Hematopoietic multipotent progenitor cell treated with erythropoietin and hydrocortisone succinate and interleukin-3 and kit ligand, for 8 days (in vitro differentiated cells): Measurements from ENCODE around the gene WDFY2.
A peak's percentile ranks its signal among the peaks of the same experiment; 100 is the strongest.
"Not testable (repeated sequence)": the region's sequence is repeated elsewhere in the genome, so short reads cannot be mapped to it uniquely, and the experiment has no call there.

Source experiments
- DNase-seq: peaks from one replicate; pipeline ENCODE4 v3.0.0-alpha.2; 2015

The WDFY2 gene, protein sequence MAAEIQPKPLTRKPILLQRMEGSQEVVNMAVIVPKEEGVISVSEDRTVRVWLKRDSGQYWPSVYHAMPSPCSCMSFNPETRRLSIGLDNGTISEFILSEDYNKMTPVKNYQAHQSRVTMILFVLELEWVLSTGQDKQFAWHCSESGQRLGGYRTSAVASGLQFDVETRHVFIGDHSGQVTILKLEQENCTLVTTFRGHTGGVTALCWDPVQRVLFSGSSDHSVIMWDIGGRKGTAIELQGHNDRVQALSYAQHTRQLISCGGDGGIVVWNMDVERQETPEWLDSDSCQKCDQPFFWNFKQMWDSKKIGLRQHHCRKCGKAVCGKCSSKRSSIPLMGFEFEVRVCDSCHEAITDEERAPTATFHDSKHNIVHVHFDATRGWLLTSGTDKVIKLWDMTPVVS

GRCh38 chr13:51583875-51584730 is at the start of gene WDFY2:
TSS of gene WDFY2 (plus strand) at chr13:51584462. CDS start at chr13:51584688, 226 bp downstream.
- peak; percentile 99 for DNase-seq

- DNase-seq, result no peak
These were observed 45.6 kb upstream of the WDFY2 start for GRCh38 chr13:51538591-51539179.

DNA sequence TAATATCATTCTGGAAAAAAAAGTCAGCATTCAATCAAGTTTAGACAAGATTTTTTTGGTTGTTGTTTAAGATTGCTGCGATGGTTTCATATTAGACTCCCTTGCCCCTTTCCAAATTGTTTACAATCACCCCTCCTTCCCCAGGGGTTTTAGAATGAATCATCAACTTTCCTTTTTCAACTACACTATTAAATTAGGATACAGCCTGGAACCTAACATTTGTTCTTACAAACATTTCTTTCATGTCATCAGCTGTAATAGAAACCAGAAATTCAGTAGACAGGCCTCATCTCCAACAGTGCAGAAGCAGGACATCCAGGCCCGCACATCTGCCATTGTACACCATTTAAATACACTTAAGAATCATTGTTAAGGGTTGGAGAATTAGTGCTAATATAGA is 44.4 kb upstream of the WDFY2 start:
- no peak for DNase-seq

DNA sequence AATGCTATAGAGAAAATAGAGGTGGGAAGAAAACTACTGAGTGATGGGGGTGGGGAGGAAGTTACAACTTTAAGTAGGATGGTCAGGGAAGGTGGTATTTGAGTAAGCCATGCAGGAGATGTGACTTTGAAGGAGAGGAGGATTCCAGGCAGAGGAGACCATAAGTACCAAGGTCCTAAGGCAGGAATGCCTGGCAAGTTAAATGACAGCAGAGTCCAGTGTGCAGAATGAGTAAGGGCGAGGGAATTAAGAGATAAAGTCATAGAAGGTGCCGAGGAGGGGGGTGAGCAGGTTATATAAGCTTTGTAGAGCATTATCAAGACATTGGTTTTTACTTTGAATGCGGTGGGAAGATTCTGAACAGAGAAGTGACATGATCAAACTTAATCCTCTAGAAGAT is 43.2 kb upstream of the WDFY2 start:
- no peak for DNase-seq

DNA sequence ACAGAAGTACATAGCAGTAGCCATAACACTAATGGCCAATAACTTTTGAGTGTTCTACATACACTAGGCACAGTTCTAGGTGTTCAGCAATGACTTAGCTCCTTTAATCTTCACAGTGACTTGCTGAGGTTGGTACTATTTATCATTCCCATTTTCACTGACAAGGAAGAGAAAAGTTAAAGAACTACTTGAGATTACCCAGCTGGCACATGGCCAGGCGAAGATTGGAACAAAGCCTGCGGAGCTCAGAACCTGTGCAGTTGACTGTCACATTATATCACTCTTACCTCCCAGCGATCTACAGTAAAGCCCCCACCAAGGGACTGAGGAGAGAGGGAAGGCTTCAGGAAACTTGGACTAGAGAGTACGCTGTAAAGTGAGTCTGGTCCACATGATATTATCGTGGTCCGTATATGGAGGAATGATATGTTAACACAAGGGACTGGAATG is 42.4 kb upstream of the WDFY2 start:
- DNase-seq, result peak; percentile 36

- DNase-seq, result peak; percentile 26
These were observed 41.7 kb upstream of the WDFY2 start for GRCh38 chr13:51542346-51543242.

- DNase-seq, result not testable (repeated sequence)
These were observed 38.8 kb upstream of the WDFY2 start for GRCh38 chr13:51545446-51545845.

GRCh38 chr13:51547425-51548176 is 36.7 kb upstream of the WDFY2 start:
- no peak for DNase-seq

DNA sequence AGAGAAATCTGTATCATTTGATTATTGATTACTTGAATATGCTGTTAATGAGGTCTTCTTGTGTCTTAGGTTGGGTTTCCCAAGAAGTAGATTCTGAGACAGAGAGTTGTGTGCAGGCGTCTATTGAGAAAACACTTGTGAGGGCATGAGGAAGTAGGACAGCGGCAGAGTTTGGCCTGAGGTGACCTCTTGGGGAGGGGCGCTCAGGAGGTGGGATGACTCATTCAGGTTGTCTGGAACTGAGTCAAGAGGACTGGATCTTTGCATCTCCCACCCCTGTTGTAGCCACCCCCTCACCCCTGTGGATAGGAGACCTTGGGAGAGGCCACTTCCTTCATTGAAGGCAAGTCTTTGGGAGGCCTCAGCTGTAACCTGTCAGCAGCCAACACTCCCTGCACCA is 35.2 kb upstream of the WDFY2 start:
- DNase-seq, result no peak

DNA sequence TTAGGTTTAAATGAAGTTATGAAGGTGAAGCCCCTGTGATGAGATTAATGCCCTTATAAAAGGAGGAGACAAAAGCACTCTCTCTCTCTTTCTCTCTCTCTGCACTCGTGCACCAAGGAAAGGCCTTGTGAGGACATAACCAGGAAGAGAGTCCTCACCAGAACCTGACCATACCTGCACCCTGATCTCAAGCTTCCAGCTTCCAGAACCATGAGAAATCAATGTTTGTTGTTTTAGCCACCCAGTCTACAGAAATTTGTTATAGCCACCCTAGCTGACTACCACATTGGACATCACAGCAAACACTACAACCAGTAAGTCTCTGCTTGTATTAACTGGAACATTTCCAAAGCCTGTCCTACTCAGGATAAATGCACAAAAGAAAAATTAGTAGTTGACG is 34.7 kb upstream of the WDFY2 start:
- DNase-seq, result no peak

GRCh38 chr13:51550151-51550550 is 34.1 kb upstream of the WDFY2 start:
- no peak for DNase-seq

DNA sequence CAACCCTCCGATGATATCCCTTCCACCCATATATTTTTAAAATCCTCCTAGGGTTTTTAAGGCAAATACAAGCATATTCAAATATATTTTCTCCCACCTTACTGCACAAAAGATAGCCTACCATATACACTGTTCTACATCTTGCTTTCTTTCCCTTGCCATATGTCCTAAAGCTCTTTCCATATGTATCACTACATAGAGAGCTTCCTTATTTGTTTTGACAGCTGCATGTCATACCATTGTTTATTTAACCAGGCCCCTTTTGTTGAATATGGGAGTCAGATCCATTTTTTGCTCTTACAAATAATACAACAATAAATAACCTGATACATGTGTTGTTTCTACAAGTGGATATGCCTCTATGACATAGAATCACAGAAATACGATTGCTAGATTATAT is 32.8 kb upstream of the WDFY2 start:
- DNase-seq, result no peak

DNA sequence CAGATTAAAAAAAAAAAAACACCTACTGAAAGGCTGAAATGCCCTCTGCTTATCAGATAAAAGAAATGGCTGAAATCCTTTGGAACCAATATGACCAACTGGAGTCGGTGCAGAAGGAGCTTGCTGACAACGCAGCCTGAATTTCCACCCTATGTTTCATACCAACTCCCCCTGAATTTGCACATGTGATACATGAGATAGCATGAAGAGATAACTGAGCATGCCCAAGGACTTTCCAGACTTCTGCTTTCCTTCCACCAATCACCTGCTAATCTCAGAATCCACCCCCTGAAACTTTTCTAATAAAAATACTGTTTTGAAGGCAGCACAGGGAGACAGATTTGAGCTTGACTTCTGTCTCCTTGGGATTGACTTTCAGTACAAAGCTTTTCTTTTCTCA is 32.2 kb upstream of the WDFY2 start:
- peak; percentile 36 for DNase-seq

DNA sequence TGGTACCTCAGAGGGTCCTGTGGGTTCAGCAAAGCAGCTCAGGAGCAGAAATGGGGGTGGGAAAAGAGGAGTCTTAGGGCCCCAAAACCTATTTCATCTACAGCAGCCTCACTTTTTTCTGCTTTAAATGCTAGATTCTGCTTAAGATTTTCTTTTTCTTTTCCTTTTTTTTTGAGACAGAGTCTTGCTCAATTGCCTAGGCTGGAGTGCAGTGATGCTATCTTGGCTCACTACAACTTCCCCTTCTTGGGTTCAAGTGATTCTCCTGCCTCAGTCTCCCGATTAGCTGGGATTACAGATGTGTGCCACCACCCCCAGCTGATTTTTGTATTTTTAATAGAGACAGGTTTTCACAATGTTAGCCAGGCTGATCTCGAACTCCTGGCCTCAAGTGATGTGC is 30.7 kb upstream of the WDFY2 start:
- no peak for DNase-seq

DNA sequence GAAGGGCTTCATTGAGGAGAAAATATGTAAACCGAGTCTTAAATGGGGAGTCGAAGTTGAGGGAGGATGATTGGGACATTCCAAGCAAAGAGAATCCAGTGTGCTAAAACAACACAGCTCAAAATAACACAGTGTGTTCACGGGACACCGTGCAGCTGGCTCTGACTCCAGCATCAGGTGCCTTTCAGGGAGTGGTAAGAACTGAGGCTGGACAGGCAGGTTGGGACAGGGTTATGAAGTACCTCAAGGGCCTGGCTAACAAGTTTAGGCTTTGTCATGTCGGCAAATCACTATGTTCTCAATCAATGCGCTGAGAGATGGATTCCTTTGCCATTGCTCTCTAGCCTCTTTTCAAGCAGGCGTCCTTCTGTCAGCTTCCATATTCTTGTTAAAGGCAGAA is 27.5 kb upstream of the WDFY2 start:
- no peak for DNase-seq

GRCh38 chr13:51557438-51557837 is 26.8 kb upstream of the WDFY2 start:
- no peak for DNase-seq

DNA sequence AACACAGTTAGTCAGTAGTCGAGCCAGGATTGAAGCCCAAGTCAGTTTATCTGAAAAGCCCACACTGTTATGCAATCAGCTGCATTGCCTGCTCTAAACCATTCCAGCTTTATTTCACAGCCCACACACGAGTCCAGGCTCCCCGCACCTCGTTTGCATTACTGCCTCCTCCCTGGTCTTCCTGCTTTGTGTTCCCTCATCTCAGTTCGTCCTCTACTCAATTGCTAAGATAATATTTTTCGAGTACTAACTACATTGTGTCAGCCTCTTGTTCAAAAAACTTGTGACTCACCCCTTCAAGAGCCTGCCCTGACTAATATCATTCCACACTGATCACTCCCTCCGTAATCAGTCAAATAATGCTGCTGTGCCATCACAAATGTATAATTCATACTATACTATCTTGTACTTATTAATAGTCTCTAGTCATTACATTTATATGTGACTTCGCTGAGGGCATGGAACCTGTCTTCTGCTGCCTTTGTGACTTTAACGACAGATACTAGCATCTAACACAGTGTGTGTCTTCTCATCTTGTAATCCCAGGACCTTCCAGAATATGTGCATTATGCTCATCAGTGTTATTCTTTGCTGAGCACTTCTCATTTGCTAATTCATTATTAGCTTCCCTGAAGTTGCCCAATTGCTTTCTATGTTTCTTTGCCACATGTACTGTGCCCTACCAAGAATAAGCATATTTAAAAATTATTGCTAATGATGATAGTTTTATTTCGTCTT is 26.2 kb upstream of the WDFY2 start:
- no peak for DNase-seq

DNA sequence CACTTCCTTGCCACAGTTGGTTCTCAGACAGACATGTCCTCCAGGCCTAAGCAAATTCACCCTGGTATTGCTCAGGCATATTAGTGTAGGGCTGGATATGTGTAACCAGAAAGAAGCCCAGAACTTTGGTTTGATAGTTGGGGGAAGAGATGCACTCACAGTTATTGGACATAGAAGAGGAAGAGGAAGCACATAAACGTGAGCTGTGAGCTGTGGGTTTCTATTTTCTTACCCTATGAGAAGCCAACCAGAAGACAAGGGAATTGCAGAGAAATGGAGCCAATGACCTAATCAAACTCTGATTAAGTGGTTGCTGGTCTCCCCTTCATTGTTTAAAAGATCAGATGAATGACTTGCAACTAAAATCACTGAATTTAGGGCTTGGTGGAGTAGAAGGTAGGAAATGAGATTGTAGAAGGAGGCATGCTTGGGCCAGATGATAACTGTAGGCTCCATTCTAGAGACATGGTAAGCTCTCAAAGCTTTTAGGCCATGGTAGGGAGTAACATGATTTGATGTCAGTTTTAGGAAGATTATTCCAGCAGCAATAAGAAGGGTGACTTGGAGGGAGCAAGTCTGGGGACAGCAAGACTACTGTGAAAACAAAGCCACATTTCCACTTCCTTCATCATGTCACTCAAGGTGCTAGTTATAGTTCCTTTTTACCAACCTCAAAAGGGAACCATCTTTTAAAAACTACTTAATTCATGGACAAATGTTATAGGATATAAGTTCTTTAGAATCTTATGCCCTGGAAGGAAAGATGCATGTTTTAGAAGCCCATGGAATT is 24.1 kb upstream of the WDFY2 start:
- no peak for DNase-seq

DNA sequence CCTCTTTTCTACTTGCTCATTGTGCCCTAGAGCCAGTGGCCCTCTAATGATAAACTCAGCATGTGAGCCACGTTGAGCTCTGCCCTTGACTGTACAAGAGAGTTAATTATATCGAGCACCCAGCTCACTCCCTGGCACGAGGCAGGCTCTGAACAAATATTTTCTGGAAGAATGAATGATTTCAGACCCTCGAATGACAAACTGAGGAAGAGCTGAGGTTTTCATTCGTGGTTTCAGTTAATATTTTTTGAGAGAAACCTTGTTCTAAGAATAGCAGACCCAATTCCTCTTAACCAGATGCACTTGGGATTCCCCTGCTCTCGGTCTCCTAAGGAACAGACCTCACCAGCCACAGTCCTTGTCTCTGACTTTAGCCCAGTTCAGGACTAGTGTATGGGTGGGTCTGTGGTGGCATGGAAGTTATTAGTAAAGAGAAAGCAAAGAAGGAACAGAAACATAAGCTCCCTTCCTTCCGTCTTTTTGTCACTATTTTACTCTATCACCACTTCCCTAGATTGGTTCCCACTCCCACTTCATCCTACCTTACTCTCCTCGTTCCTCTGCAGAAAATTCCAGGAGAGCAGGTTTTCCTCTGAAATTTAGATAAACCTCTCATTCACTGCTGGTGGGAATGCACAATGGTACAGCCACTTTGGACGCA is 22.1 kb upstream of the WDFY2 start:
- DNase-seq, result no peak

- no peak for DNase-seq
These were observed 20.0 kb upstream of the WDFY2 start for GRCh38 chr13:51564252-51564651.
